Neural cell (in vitro differentiated cells): ENCODE results near the gene NSUN4. TPM values are rescaled to one million over a fixed set of nuclear protein-coding genes. Genes with fewer than 3 reads are reported as not detected.

Experiments
- H2AFZ ChIP-seq: fragments of 200-600, 300-800 bp; sonication (generic), shearing (Covaris generic); 2 replicates; pipeline ENCODE4 v1.6.0; 2014; ENCODE audit warnings: low read depth, mild to moderate bottlenecking, antibody characterized with exemption, low read length, moderate library complexity
- H3F3A ChIP-seq: fragments of 200-600 bp; shearing (Covaris generic); 2 replicates; pipeline ENCODE4 v1.6.1; 2016; ENCODE audit warnings: mild to moderate bottlenecking, moderate library complexity, mixed read lengths, antibody characterized with exemption, low read length; ENCODE audit not compliant: insufficient read depth, poor library complexity, severe bottlenecking
- H3K27ac ChIP-seq: fragments of 200-600, 300-800 bp; sonication (generic), shearing (Covaris generic); 2 replicates; pipeline ENCODE4 v1.5.1; 2014; ENCODE audit warnings: mild to moderate bottlenecking, low read length, moderate library complexity
- H3K27me3 ChIP-seq: fragments of 300-800, 200-600 bp; sonication (generic), shearing (Covaris generic); 2 replicates; pipeline ENCODE4 v1.6.0; 2014; ENCODE audit warnings: mild to moderate bottlenecking, low read depth, low read length, moderate library complexity; ENCODE audit not compliant: insufficient read depth
- H3K36me3 ChIP-seq: fragments of 300-800, 200-600 bp; sonication (generic), shearing (Covaris generic); 2 replicates; pipeline ENCODE4 v1.5.1; 2014; ENCODE audit warnings: mild to moderate bottlenecking, antibody characterized with exemption, low read length, moderate library complexity; ENCODE audit not compliant: insufficient read depth
- H3K4me2 ChIP-seq: fragments of 300-800, 200-600 bp; sonication (generic), shearing (Covaris generic); 2 replicates; pipeline ENCODE4 v1.6.0; 2014; ENCODE audit warnings: mild to moderate bottlenecking, low read length
- H3K4me3 ChIP-seq: fragments of 300-800, 200-600 bp; sonication (generic), shearing (Covaris generic); 2 replicates; pipeline ENCODE4 v1.5.1; 2014; ENCODE audit warnings: mild to moderate bottlenecking, low read length, moderate library complexity
- H3K79me2 ChIP-seq: fragments of 200-600 bp; shearing (Covaris generic); replicated peaks from 2 replicates; pipeline ENCODE4 v1.6.0; 2014; ENCODE audit warnings: mild to moderate bottlenecking, low read length, moderate library complexity; ENCODE audit not compliant: insufficient read depth
- H3K9ac ChIP-seq: fragments of 300-800, 200-600 bp; sonication (generic), shearing (Covaris generic); 2 replicates; pipeline ENCODE4 v1.6.1; 2016; ENCODE audit warnings: mild to moderate bottlenecking, low read length, mixed read lengths
- H3K9me2 ChIP-seq: fragments of 200-600 bp; shearing (Covaris generic); 2 replicates; pipeline ENCODE4 v1.6.1; 2016; ENCODE audit warnings: mild to moderate bottlenecking, low read length, mixed read lengths; ENCODE audit not compliant: insufficient read depth
- H3K9me3 ChIP-seq: fragments of 200-600, 300-800 bp; sonication (generic), shearing (Covaris generic); 2 replicates; pipeline ENCODE4 v1.6.1; 2016; ENCODE audit warnings: mild to moderate bottlenecking, mixed run types, low read length, moderate library complexity, mixed read lengths
- H4K20me1 ChIP-seq: fragments of 200-600 bp; shearing (Covaris generic); 2 replicates; pipeline ENCODE4 v1.6.1; 2016; ENCODE audit warnings: mild to moderate bottlenecking, mixed run types; ENCODE audit not compliant: insufficient read depth
- CTCF ChIP-seq: fragments of 450-650 bp; IDR thresholded peaks from 2 replicates; pipeline ENCODE4 v1.5.1; 2014; ENCODE audit warnings: antibody characterized with exemption, mild to moderate bottlenecking, moderate library complexity; ENCODE audit not compliant: poor library complexity, severe bottlenecking
- EP300 ChIP-seq: fragments of 450-650 bp; conservative IDR thresholded peaks from 2 replicates; pipeline ENCODE4 v1.6.1; 2014; ENCODE audit warnings: antibody characterized with exemption, mild to moderate bottlenecking, moderate library complexity; ENCODE audit not compliant: poor library complexity, severe bottlenecking
- MXI1 ChIP-seq: fragments of 450-650 bp; conservative IDR thresholded peaks from 2 replicates; pipeline ENCODE4 v1.6.1; 2014; ENCODE audit warnings: antibody characterized with exemption, mild to moderate bottlenecking; ENCODE audit not compliant: poor library complexity, severe bottlenecking
- POLR2AphosphoS5 ChIP-seq: IDR thresholded peaks from 2 replicates; pipeline ENCODE4 v1.6.1; 2012
- RAD21 ChIP-seq: fragments of 450-650 bp; conservative IDR thresholded peaks from 2 replicates; pipeline ENCODE4 v1.6.1; 2014; ENCODE audit warnings: antibody characterized with exemption, mild to moderate bottlenecking, moderate library complexity
- REST ChIP-seq: IDR thresholded peaks from 2 replicates; pipeline ENCODE4 v1.6.1; 2012; ENCODE audit warnings: borderline replicate concordance
- SMC3 ChIP-seq: fragments of 450-650 bp; conservative IDR thresholded peaks from 2 replicates; pipeline ENCODE4 v1.6.1; 2014; ENCODE audit warnings: antibody characterized with exemption, mild to moderate bottlenecking, moderate library complexity; ENCODE audit not compliant: poor library complexity
- TAF1 ChIP-seq: IDR thresholded peaks from 2 replicates; pipeline ENCODE4 v1.6.1; 2012; ENCODE audit warnings: low read depth
- polyA plus RNA-seq: library from polyadenylated mRNA; depleted of rRNA; stranded (reverse); fragments of >200 nt; gene quantifications from 2 replicates; pipeline ENCODE4 v1.2.3, GENCODE V29; 2014

The NSUN4 gene
- polyA plus RNA-seq, 1 donor from 2014 or later, result 8.7 TPM

GRCh38 chr1:46341222-46342083 lies 846 bp downstream of the NSUN4 start:
- peak overlapping the region; percentile 77 for H2AFZ ChIP-seq

GRCh38 chr1:46342084-46342656 lies 1.6 kb downstream of the NSUN4 start:
- Histone ChIP-seq H3K4me3 (peak overlapping the region; percentile 92), H3K9me2 (no peaks in the 10 kb centered on the region), H3F3A (no peaks in the 10 kb centered on the region), H3K4me2 (no peak overlapping the region), H2AFZ (no peak overlapping the region), H3K36me3 (no peaks in the 10 kb centered on the region), H3K9ac (no peak overlapping the region), H4K20me1 (no peaks in the 10 kb centered on the region), H3K79me2 (no peaks in the 10 kb centered on the region), H3K27me3 (no peaks in the 10 kb centered on the region), H3K27ac (no peak overlapping the region), H3K9me3 (no peaks in the 10 kb centered on the region)
- TF ChIP-seq REST (no peak), SMC3 (no peak), TAF1 (no peak), RAD21 (no peak), POLR2AphosphoS5 (no peak), EP300 (no peak), MXI1 (no peak), CTCF (no peak)

More at GRCh38 chr1:46341222-46342083, 846 bp downstream of the NSUN4 start:
- H3K9me3 ChIP-seq, result no peaks in the 10 kb centered on the region
- peak overlapping the region; percentile 88 for H3K9ac ChIP-seq
- no peaks in the 10 kb centered on the region for H3K27me3 ChIP-seq
- no peaks in the 10 kb centered on the region for H3K9me2 ChIP-seq
- H4K20me1 ChIP-seq, result no peaks in the 10 kb centered on the region
- no peak for TF ChIP-seq MXI1
- TF ChIP-seq CTCF, result no peak
- TF ChIP-seq SMC3, result no peak
- TF ChIP-seq EP300, result no peak
- peak overlapping the region; percentile 92 for H3K4me3 ChIP-seq
- H3F3A ChIP-seq, result no peaks in the 10 kb centered on the region
- no peaks in the 10 kb centered on the region for H3K36me3 ChIP-seq
- no peaks in the 10 kb centered on the region for H3K79me2 ChIP-seq
- H3K27ac ChIP-seq, result peak overlapping the region; percentile 96
- peak overlapping the region; percentile 91 for H3K4me2 ChIP-seq
